Measurements from ENCODE around the gene RBMS3. TPM values are rescaled to one million over a fixed set of nuclear protein-coding genes. Genes with fewer than 3 reads are reported as not detected.

The RBMS3 gene
- total RNA-seq, 5 donors from 2014 or later (not counting 1 experiment from before 2014, with no cell fraction given), result 0.62 to 2.9 (median 1.4) TPM

DNA sequence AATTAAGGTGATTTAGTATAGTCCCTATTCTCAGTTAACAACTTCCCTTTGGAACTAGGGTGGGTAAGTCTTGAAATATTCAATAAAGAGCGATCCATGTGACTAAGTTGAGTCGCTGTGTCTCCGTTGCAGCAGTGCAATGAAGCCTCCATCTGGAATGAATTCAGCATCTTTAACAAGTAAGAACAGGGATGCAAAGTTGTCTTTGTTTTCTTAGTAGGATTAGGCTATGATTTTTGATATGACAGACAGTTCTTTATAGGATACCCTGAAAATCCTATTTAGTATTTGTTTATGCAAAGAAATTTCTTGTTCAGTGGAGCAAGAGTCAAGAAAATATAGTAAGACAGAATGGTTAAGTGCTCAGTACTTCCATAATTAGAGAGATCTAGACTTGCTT is 52.7 kb downstream of the RBMS3 start:
- 86% methylated on average over 3 of the region's 3 CpGs for WGBS (ENCODE audit: insufficient coverage)
- Histone ChIP-seq H3K9me3 (no peaks in the 10 kb centered on the region), H3K36me3 (ENCODE audit: control insufficient read depth in 2 of 2, extremely low read depth in 1 of 2, insufficient read depth in 1 of 2, low read length in 1 of 2) (no peaks in the 10 kb centered on the region), H3K4me1 (ENCODE audit: control insufficient read depth in 1 of 2, extremely low read depth in 1 of 2, insufficient read depth in 2 of 2, low read length in 2 of 2) (no peaks in the 10 kb centered on the region), H3K27me3 (replicated peaks in 1 of 2; ENCODE audit: control insufficient read depth in 2 of 2, extremely low read depth in 1 of 2, insufficient read depth in 2 of 2, low read length in 1 of 2) (no peaks in the 10 kb centered on the region), H3K27ac (ENCODE audit: low read length) (no peak overlapping the region), H3K4me3 (ENCODE audit: control insufficient read depth in 1 of 2, extremely low read depth in 1 of 2, low read length in 1 of 2) (no peak overlapping the region)
- CTCF ChIA-PET, result no interaction called here
- H3K4me1 Mint-ChIP-seq, result no peaks in the 10 kb centered on the region
- H3K27ac Mint-ChIP-seq, result no peak overlapping the region
- DNase-seq, result no peak
- no peaks in the 10 kb centered on the region for H3K36me3 Mint-ChIP-seq
- POLR2A ChIA-PET, result no interaction called here
- H3K9me3 Mint-ChIP-seq, result no peaks in the 10 kb centered on the region
- H3K4me3 Mint-ChIP-seq, result no peak overlapping the region
- no peaks in the 10 kb centered on the region for H3K27me3 Mint-ChIP-seq
- ATAC-seq (replicated peaks in 1 of 4), result no peak

DNA sequence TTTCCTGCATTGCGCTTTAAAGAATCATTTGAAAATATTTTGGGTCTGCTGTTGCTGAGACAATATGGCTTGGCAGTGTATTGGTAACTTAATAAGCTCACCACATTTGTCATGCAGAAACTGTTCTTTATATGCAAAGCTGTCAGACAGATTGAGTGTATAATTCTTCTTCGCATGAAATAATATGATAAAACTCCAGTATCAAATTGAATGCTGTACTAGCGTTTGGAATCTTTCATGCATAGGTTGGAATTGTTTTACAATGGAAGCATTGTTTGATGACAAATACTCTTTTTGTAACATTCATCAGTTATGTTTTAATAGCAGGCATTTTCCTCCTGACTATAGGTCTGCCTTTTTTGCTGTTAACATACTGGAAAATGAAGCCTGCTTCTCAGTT is 53.8 kb downstream of the RBMS3 start:
- H3K4me1 Mint-ChIP-seq, result no peaks in the 10 kb centered on the region
- no CpG with 5 or more reads among the region's 3 CpGs for WGBS (ENCODE audit: insufficient coverage)

DNA sequence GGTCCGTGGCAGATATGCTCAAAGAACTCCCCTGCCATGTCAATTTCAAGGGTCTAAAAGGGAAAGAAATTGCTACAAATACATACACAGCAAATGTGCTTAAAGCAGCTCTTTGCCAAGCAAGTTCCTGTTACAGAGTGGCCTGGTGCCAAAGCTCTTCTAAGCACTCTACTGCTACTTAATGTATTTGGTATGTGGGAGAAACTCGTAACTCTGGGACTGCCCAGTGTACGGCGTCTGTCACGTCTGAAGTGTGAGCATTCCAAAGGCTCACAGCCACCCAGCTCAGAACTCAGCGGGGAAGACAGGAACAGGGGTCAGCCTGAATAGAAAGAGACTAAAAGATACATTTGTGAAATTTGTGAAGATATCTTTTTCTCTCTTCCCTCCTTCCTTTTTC is 54.6 kb downstream of the RBMS3 start:
- H3K4me3 ChIP-seq (ENCODE audit: control insufficient read depth in 1 of 2, extremely low read depth in 1 of 2, low read length in 1 of 2), result no peak overlapping the region
- no peaks in the 10 kb centered on the region for H3K9me3 Mint-ChIP-seq
- H3K4me3 Mint-ChIP-seq, result no peak overlapping the region
- ChIA-PET CTCF (interaction anchor here in 1 of 2 donors (0.5 kb wide), 1 partner anchor 9 kb away, joined by 3 read pairs; no protein-coding TSS in a partner anchor), POLR2A (no interaction called here)
- H3K27me3 Mint-ChIP-seq, result no peaks in the 10 kb centered on the region
- DNase-seq, result no peak
- no peaks in the 10 kb centered on the region for H3K27me3 ChIP-seq (replicated peaks in 1 of 2; ENCODE audit: control insufficient read depth in 2 of 2, extremely low read depth in 1 of 2, insufficient read depth in 2 of 2, low read length in 1 of 2)
- no peak for ATAC-seq (replicated peaks in 1 of 4)
- no peak overlapping the region for H3K27ac Mint-ChIP-seq
- no peaks in the 10 kb centered on the region for H3K36me3 Mint-ChIP-seq
- H3K4me1 ChIP-seq (ENCODE audit: control insufficient read depth in 1 of 2, extremely low read depth in 1 of 2, insufficient read depth in 2 of 2, low read length in 2 of 2), result no peaks in the 10 kb centered on the region
- no CpG with 5 or more reads among the region's 6 CpGs for WGBS (ENCODE audit: insufficient coverage)
- H3K27ac ChIP-seq (ENCODE audit: low read length), result no peak overlapping the region
- no peaks in the 10 kb centered on the region for H3K4me1 Mint-ChIP-seq
- no peaks in the 10 kb centered on the region for H3K9me3 ChIP-seq
- no peaks in the 10 kb centered on the region for H3K36me3 ChIP-seq (ENCODE audit: control insufficient read depth in 2 of 2, extremely low read depth in 1 of 2, insufficient read depth in 1 of 2, low read length in 1 of 2)

More for the DNA sequence above, 53.8 kb downstream of the RBMS3 start:
- Histone ChIP-seq H3K4me3 (ENCODE audit: control insufficient read depth in 1 of 2, extremely low read depth in 1 of 2, low read length in 1 of 2) (no peak overlapping the region), H3K27ac (ENCODE audit: low read length) (no peak overlapping the region), H3K4me1 (ENCODE audit: control insufficient read depth in 1 of 2, extremely low read depth in 1 of 2, insufficient read depth in 2 of 2, low read length in 2 of 2) (no peaks in the 10 kb centered on the region), H3K36me3 (ENCODE audit: control insufficient read depth in 2 of 2, extremely low read depth in 1 of 2, insufficient read depth in 1 of 2, low read length in 1 of 2) (no peaks in the 10 kb centered on the region), H3K27me3 (replicated peaks in 1 of 2; ENCODE audit: control insufficient read depth in 2 of 2, extremely low read depth in 1 of 2, insufficient read depth in 2 of 2, low read length in 1 of 2) (no peaks in the 10 kb centered on the region), H3K9me3 (no peaks in the 10 kb centered on the region)
- H3K27ac Mint-ChIP-seq, result no peak overlapping the region
- ChIA-PET CTCF (no interaction called here), POLR2A (interaction anchor here in 1 of 2 donors (0.5 kb wide), 1 partner anchor 20 kb away, joined by 7 read pairs; no protein-coding TSS in a partner anchor)
- H3K4me3 Mint-ChIP-seq, result no peak overlapping the region
- DNase-seq, result no peak
- H3K36me3 Mint-ChIP-seq, result no peaks in the 10 kb centered on the region
- ATAC-seq (replicated peaks in 1 of 4), result no peak
- H3K27me3 Mint-ChIP-seq, result no peaks in the 10 kb centered on the region
- H3K9me3 Mint-ChIP-seq, result no peaks in the 10 kb centered on the region

DNA sequence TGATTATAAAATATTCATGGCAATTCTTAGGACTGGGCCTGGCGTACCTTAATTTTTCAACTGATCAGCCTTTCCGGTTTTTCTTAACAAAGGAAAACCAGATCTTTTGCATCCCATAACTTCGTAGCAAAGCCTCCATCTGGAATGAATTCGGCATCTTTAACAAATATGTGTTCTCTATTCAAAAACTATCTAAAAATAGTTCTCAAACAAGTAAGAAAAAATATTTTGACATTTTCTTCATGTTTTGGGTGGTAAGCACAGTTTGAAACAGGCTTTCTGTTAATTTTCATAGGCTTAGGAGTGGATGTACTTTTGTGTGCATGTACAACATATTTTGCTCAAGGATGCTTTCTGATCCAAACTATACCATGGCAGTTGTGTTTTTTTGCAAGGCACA is 55.1 kb downstream of the RBMS3 start:
- Mint-ChIP-seq H3K27me3 (no peaks in the 10 kb centered on the region), H3K27ac (no peak overlapping the region), H3K4me3 (no peak overlapping the region), H3K36me3 (no peaks in the 10 kb centered on the region), H3K9me3 (no peaks in the 10 kb centered on the region), H3K4me1 (no peaks in the 10 kb centered on the region)
- ChIA-PET CTCF (no interaction called here), POLR2A (no interaction called here)
- Histone ChIP-seq H3K4me3 (ENCODE audit: control insufficient read depth in 1 of 2, extremely low read depth in 1 of 2, low read length in 1 of 2) (no peak overlapping the region), H3K9me3 (no peaks in the 10 kb centered on the region), H3K4me1 (ENCODE audit: control insufficient read depth in 1 of 2, extremely low read depth in 1 of 2, insufficient read depth in 2 of 2, low read length in 2 of 2) (no peaks in the 10 kb centered on the region), H3K36me3 (ENCODE audit: control insufficient read depth in 2 of 2, extremely low read depth in 1 of 2, insufficient read depth in 1 of 2, low read length in 1 of 2) (no peaks in the 10 kb centered on the region), H3K27ac (ENCODE audit: low read length) (no peak overlapping the region), H3K27me3 (replicated peaks in 1 of 2; ENCODE audit: control insufficient read depth in 2 of 2, extremely low read depth in 1 of 2, insufficient read depth in 2 of 2, low read length in 1 of 2) (no peaks in the 10 kb centered on the region)
- ATAC-seq (replicated peaks in 1 of 4), result no peak
- WGBS (ENCODE audit: insufficient coverage), result 80% methylated on average over 1 of the region's 4 CpGs
- no peak for DNase-seq

DNA sequence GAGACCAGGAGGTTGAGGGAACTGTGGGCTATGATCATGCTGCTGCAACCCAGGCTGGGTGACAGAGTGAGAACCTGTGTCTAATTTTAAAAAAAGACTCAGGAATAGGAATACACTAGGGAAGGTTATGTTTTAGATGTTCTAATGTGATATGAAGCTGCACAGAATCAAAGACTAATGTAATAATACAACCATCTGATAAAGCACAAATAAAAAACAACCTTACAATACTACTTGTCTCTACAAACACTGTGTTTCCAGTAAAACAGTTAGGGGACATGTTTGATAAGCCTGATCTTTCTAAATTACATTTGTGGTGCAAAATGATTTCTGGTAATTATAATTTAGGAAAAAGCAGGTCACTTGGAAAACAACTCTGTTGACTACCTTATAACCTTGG is 56.7 kb downstream of the RBMS3 start:
- H3K4me3 Mint-ChIP-seq, result no peak overlapping the region
- no peaks in the 10 kb centered on the region for H3K27me3 ChIP-seq (replicated peaks in 1 of 2; ENCODE audit: control insufficient read depth in 2 of 2, extremely low read depth in 1 of 2, insufficient read depth in 2 of 2, low read length in 1 of 2)
- no peaks in the 10 kb centered on the region for H3K9me3 ChIP-seq
- ATAC-seq (replicated peaks in 1 of 4), result no peak
- H3K27ac Mint-ChIP-seq, result no peak overlapping the region
- no peak overlapping the region for H3K4me3 ChIP-seq (ENCODE audit: control insufficient read depth in 1 of 2, extremely low read depth in 1 of 2, low read length in 1 of 2)
- ChIA-PET POLR2A (no interaction called here), CTCF (no interaction called here)
- H3K27ac ChIP-seq (ENCODE audit: low read length), result no peak overlapping the region
- no peaks in the 10 kb centered on the region for H3K36me3 ChIP-seq (ENCODE audit: control insufficient read depth in 2 of 2, extremely low read depth in 1 of 2, insufficient read depth in 1 of 2, low read length in 1 of 2)
- H3K4me1 ChIP-seq (ENCODE audit: control insufficient read depth in 1 of 2, extremely low read depth in 1 of 2, insufficient read depth in 2 of 2, low read length in 2 of 2), result no peaks in the 10 kb centered on the region
- H3K4me1 Mint-ChIP-seq, result no peaks in the 10 kb centered on the region
- H3K36me3 Mint-ChIP-seq, result no peaks in the 10 kb centered on the region
- no peaks in the 10 kb centered on the region for H3K9me3 Mint-ChIP-seq
- no peaks in the 10 kb centered on the region for H3K27me3 Mint-ChIP-seq
- no peak for DNase-seq

- Histone ChIP-seq H3K9me3 (no peaks in the 10 kb centered on the region), H3K27me3 (replicated peaks in 1 of 2; ENCODE audit: control insufficient read depth in 2 of 2, extremely low read depth in 1 of 2, insufficient read depth in 2 of 2, low read length in 1 of 2) (no peaks in the 10 kb centered on the region), H3K4me1 (ENCODE audit: control insufficient read depth in 1 of 2, extremely low read depth in 1 of 2, insufficient read depth in 2 of 2, low read length in 2 of 2) (no peaks in the 10 kb centered on the region), H3K36me3 (ENCODE audit: control insufficient read depth in 2 of 2, extremely low read depth in 1 of 2, insufficient read depth in 1 of 2, low read length in 1 of 2) (no peaks in the 10 kb centered on the region), H3K4me3 (ENCODE audit: control insufficient read depth in 1 of 2, extremely low read depth in 1 of 2, low read length in 1 of 2) (no peak overlapping the region), H3K27ac (ENCODE audit: low read length) (no peak overlapping the region)
- CTCF ChIA-PET, result no interaction called here
- Mint-ChIP-seq H3K27me3 (no peaks in the 10 kb centered on the region), H3K27ac (no peak overlapping the region), H3K4me3 (no peak overlapping the region), H3K9me3 (no peaks in the 10 kb centered on the region), H3K36me3 (no peaks in the 10 kb centered on the region), H3K4me1 (no peaks in the 10 kb centered on the region)
- ATAC-seq (replicated peaks in 1 of 4) (no peak), DNase-seq (no peak)
- POLR2A ChIA-PET, result interaction anchor here in 1 of 2 donors (0.6 kb wide), 1 partner anchor 176 kb away, joined by 3 read pairs; no protein-coding TSS in a partner anchor
Observed at GRCh38 chr3:29338377-29338776, 57.5 kb downstream of the RBMS3 start.

DNA sequence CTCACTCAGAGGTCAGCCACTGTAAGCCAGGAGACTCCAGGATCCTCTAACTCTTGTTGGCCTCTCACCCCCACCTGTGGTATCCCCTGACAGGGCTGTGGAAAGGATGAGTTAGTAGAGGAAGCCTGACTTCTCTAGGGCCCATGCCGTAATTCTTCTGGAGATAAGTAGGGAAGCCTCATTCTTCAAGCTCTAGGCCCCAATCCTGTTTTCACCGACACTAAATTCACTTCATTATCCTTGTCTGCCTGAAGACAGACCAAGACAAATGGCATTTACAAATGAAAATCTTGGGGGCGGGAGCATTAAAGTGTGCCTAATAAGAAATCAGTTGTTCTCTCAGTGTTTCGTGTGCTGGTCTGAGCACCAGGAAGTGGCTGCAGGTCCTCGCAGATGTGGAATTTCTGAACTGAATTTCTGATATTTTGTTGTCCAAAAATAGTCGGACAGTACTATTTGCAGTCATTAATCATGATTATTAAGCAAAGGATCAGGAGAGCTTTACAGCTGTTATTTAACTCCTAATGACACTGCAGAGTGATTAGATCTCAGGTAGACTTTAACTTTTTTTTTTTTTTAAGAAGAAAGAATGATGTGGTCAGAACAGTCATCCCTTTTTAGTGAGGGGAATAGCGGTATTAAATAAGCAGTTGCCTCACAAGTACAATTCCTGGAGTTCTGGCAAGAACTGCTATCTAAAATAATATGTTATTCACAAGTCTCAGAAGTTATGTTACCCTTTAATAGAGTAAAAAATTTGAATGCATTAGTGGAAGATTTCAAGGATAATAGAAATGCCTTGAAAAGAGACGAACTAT is 58.4 kb downstream of the RBMS3 start:
- H3K27ac Mint-ChIP-seq, result no peak overlapping the region
- no peaks in the 10 kb centered on the region for H3K9me3 Mint-ChIP-seq
- Histone ChIP-seq H3K36me3 (ENCODE audit: control insufficient read depth in 2 of 2, extremely low read depth in 1 of 2, insufficient read depth in 1 of 2, low read length in 1 of 2) (no peaks in the 10 kb centered on the region), H3K27me3 (replicated peaks in 1 of 2; ENCODE audit: control insufficient read depth in 2 of 2, extremely low read depth in 1 of 2, insufficient read depth in 2 of 2, low read length in 1 of 2) (no peaks in the 10 kb centered on the region), H3K4me3 (ENCODE audit: control insufficient read depth in 1 of 2, extremely low read depth in 1 of 2, low read length in 1 of 2) (no peak overlapping the region), H3K9me3 (no peaks in the 10 kb centered on the region), H3K27ac (ENCODE audit: low read length) (no peak overlapping the region), H3K4me1 (ENCODE audit: control insufficient read depth in 1 of 2, extremely low read depth in 1 of 2, insufficient read depth in 2 of 2, low read length in 2 of 2) (no peaks in the 10 kb centered on the region)
- DNase-seq (no peak), ATAC-seq (replicated peaks in 1 of 4) (no peak)
- no peaks in the 10 kb centered on the region for H3K36me3 Mint-ChIP-seq
- no peak overlapping the region for H3K4me3 Mint-ChIP-seq
- H3K27me3 Mint-ChIP-seq, result no peaks in the 10 kb centered on the region
- WGBS (ENCODE audit: insufficient coverage), result 94% methylated on average over 5 of the region's 8 CpGs
- no peaks in the 10 kb centered on the region for H3K4me1 Mint-ChIP-seq
- ChIA-PET CTCF (no interaction called here), POLR2A (no interaction called here)

All from T-cell (primary cell).